Stimulated activated naive CD8-positive, alpha-beta T cell treated with anti-CD3 and anti-CD28 coated beads, Interleukin-15, Interleukin-2, amounts not matched to agents 100 ng/mL and 50 ng/mL, for 24 hours (primary cell): Measurements from ENCODE around the gene RAB3IP.

ENCODE experiments used
- H3K27ac Mint-ChIP-seq: one replicate; pipeline ENCODE4 v1.8.0; 2021; ENCODE audit warnings: mild to moderate bottlenecking, mixed read lengths
- H3K27me3 Mint-ChIP-seq: one replicate; pipeline ENCODE4 v1.8.0; 2021; ENCODE audit warnings: mixed read lengths
- H3K36me3 Mint-ChIP-seq: one replicate; pipeline ENCODE4 v1.8.0; 2021; ENCODE audit warnings: low read depth, mixed read lengths
- H3K4me1 Mint-ChIP-seq: one replicate; pipeline ENCODE4 v1.8.0; 2021; ENCODE audit warnings: low read depth, mixed read lengths
- H3K4me3 Mint-ChIP-seq: one replicate; pipeline ENCODE4 v1.8.0; 2021; ENCODE audit warnings: mild to moderate bottlenecking, mixed read lengths
- H3K9me3 Mint-ChIP-seq: one replicate; pipeline ENCODE4 v1.8.0; 2021; ENCODE audit warnings: mixed read lengths

RAB3IP gene, protein sequence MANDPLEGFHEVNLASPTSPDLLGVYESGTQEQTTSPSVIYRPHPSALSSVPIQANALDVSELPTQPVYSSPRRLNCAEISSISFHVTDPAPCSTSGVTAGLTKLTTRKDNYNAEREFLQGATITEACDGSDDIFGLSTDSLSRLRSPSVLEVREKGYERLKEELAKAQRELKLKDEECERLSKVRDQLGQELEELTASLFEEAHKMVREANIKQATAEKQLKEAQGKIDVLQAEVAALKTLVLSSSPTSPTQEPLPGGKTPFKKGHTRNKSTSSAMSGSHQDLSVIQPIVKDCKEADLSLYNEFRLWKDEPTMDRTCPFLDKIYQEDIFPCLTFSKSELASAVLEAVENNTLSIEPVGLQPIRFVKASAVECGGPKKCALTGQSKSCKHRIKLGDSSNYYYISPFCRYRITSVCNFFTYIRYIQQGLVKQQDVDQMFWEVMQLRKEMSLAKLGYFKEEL

DNA sequence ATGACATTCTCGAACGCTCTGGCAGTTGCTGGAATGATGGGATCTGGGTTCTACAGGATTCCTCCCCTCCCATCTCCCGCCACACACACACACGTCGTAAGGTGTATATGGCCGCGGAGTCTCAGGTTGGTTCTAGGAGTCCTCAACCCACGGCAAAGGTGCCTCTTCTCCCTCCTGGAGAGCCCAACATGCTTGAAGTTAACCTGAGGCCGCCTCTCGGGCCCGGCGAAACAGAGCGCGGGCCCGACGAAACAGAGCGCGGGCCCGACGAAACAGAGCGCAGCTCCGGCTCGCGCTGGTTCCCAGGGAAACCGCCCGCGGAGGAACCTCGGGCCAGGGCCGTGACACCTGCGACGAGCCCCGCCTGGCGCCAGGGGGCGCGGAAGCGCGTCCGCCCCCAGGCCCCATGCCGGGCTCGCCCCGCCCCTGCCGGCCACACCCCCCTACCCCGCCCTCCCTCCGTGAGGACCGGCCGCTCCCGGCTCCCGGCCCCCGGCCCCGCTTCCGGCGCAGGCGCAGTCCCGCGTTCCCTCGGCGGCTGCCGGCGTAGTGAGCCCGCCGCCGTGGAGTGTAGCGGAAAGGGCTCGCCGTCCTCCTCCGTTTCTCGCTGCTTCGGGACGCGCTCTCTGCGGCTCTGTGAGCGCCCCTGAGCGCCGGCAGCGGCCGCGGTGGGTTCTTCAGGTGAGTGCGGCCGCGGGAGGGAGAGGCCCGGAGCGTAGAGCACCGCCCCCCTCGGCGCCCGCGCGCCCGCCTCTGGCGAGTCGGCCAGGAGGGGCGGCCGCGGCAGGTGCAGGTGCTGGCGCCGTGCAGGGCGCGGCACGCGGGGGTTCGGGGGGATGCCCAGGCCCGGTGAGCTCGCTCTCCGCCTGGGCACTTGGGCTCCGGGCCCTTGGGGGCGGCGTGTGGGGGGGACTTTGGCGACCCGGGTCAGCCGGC is at the start of gene RAB3IP:
Gene RAB3IP (plus strand): TSS at position 510 of the 936 bp plus-strand sequence. CDS start 16,549 bp downstream, outside the sequence.
- Mint-ChIP-seq H3K4me3 (peak within 1 kb of the TSS; percentile 87), H3K36me3 (no peaks in the 10 kb centered on the region), H3K27me3 (peaks cover 17% of the 10 kb centered on the region), H3K27ac (peak within 1 kb of the TSS; percentile 59), H3K9me3 (no peaks in the 10 kb centered on the region), H3K4me1 (peaks cover 23% of the 10 kb centered on the region)

DNA sequence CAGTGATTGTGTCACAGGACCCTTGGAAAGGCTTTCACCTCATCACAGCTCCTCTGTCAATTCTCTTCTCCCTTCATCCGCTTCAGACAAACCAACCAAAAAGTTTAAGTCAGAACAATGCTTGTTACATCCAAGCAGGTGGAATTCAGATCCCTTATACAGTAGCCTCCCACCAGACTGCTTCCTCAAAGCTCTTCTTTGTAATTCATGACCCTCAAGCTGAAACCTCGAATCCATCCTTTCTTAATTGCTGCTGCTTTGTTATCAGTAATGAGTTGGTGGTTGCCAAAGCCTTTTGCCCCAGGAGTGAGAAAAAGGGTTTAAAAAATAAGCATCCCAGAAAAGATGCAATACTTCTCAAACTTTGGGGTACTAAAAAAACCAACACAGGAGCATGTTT is 49.0 kb upstream of the RAB3IP start:
- Mint-ChIP-seq H3K36me3 (no peaks in the 10 kb centered on the region), H3K27ac (no peak overlapping the region), H3K27me3 (peaks cover 12% of the 10 kb centered on the region), H3K4me1 (peaks cover 9% of the 10 kb centered on the region), H3K9me3 (no peaks in the 10 kb centered on the region), H3K4me3 (no peak overlapping the region)

DNA sequence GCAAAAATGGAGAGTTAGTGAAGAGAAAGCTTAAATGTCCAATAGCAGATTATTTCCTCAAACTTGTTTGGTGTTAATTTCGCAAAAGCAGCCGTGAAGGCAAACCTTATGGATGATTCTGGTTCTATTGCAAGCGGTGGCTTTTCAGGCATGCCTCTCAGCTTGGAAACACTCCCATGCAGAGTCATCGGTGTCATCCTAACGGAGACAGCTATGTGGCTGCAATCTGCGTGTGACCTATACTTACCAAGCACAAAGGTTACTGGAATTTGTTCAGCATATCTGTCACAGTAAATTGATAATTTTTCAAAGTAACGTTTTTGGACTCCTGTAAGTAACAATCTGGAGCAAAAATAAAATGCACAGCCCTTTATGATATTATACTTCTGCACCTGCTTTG is 44.5 kb upstream of the RAB3IP start:
- peaks cover 6% of the 10 kb centered on the region for H3K4me1 Mint-ChIP-seq
- no peaks in the 10 kb centered on the region for H3K36me3 Mint-ChIP-seq
- H3K27me3 Mint-ChIP-seq: peaks cover 8% of the 10 kb centered on the region
- no peaks in the 10 kb centered on the region for H3K9me3 Mint-ChIP-seq
- no peak overlapping the region for H3K4me3 Mint-ChIP-seq
- no peak overlapping the region for H3K27ac Mint-ChIP-seq

DNA sequence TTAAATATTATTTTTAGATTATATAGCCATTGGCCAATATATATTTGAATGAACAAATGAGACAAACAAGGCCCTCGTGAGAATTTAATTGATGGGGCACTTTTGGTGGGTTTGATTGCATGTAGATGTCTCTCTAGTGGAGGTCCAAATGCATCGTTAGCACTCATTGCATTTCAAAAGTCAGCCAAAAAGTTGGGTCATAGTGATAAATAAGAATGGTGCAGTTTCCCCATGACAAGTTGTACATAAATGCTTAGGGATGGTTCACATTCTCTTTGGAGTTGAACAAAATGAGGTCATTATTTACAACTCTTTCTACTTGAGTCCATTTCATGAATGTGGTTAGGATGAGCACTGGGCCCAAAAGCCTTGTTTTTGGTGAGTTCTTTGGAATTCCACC is 40.6 kb upstream of the RAB3IP start:
- Mint-ChIP-seq H3K36me3 (no peaks in the 10 kb centered on the region), H3K27ac (no peak overlapping the region), H3K9me3 (no peaks in the 10 kb centered on the region), H3K27me3 (peaks cover 8% of the 10 kb centered on the region), H3K4me1 (no peaks in the 10 kb centered on the region), H3K4me3 (no peak overlapping the region)

DNA sequence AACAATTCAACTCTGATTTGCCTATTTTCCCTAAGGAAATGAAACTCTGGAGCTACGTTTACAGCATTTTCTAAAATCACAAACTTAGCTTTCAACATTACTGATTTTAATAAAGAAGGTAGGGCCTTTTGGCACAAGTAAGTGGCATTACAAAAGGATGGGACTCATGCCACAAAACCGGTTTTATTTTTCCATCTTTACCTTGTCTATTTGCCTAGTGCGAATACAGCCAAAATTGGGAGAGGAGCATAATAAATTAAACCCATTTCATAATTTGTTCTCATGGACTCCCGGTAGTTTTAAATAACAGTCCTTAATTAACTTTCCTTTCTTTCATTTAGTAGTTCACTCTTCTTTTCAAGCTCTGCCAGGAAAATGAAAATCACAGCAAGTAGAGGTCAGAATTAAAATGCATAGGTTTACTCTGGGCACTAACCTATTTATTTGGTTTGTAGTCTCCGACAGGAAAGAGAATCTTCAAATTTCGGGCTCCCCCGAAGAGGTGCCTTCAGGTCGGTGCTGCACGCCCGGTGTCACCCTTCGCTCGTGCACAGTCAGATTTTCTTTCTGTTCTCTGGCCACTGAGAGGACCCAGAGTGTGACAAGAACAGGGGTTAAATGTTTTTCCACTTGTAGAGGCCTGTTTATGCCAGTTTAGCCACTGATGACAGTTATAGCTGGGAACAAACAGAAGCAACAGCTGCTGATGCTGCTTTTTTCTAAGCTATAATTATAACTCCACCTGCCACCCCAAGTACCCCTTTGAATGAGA is 39.7 kb upstream of the RAB3IP start, which contains the start of gene BEST3:
Gene BEST3 (minus strand): TSS at position 535 of the 772 bp plus-strand sequence. CDS start 1,505 bp downstream, outside the sequence.
- no peaks in the 10 kb centered on the region for H3K4me1 Mint-ChIP-seq
- no peak within 1 kb of the TSS for H3K27ac Mint-ChIP-seq
- H3K9me3 Mint-ChIP-seq: no peaks in the 10 kb centered on the region
- H3K36me3 Mint-ChIP-seq: no peaks in the 10 kb centered on the region
- H3K4me3 Mint-ChIP-seq: peak within 1 kb of the TSS; percentile 17
- peaks cover 8% of the 10 kb centered on the region for H3K27me3 Mint-ChIP-seq

DNA sequence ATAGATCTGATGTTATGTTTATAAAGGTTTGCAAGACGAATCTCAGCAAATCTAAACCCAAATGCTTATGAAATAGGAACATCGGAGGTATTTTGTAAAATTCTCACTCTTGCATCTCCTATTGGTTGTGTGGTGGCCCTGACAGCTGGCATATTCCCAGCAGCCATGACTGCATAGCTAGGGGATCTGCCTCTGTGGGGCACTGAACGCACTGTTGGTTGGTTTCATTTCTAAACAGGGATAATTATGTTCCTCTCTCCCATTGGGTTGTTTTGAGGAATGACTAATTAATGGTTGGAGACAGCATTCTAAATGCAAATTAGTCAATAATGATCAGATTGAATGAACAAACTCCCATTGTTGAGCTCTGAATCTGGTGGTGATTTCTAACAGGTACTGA is 36.8 kb upstream of the RAB3IP start:
- no peaks in the 10 kb centered on the region for H3K4me1 Mint-ChIP-seq
- no peak overlapping the region for H3K4me3 Mint-ChIP-seq
- peaks cover 16% of the 10 kb centered on the region for H3K27me3 Mint-ChIP-seq
- H3K36me3 Mint-ChIP-seq: no peaks in the 10 kb centered on the region
- no peak overlapping the region for H3K27ac Mint-ChIP-seq
- H3K9me3 Mint-ChIP-seq: no peaks in the 10 kb centered on the region

DNA sequence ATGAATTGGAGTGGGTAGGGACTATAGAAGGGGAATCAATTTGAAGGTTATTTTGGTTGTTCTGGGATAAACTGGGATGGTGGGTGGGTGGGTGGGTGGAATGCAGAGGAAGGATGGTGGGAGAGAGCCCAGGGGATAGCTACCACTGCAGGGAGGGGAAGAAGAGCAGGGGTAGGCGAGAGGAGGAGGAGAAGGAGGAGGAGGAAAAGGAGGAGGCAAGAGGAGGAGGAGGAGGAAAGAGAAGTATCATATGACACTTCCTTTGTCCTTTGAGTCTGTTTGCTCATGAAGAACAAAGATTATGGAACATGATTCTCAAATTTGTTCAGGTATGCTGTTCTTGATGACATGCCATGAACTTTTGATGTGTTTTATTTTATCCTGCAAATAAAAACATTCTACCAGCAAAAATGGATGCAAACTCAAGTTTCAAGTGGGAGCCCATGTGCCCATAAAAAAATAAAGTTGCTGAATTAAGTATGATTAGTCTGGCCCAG is 35.5 kb upstream of the RAB3IP start:
- no peaks in the 10 kb centered on the region for H3K4me1 Mint-ChIP-seq
- H3K4me3 Mint-ChIP-seq: no peak overlapping the region
- H3K27me3 Mint-ChIP-seq: peaks cover 16% of the 10 kb centered on the region
- no peak overlapping the region for H3K27ac Mint-ChIP-seq
- H3K9me3 Mint-ChIP-seq: no peaks in the 10 kb centered on the region
- no peaks in the 10 kb centered on the region for H3K36me3 Mint-ChIP-seq

DNA sequence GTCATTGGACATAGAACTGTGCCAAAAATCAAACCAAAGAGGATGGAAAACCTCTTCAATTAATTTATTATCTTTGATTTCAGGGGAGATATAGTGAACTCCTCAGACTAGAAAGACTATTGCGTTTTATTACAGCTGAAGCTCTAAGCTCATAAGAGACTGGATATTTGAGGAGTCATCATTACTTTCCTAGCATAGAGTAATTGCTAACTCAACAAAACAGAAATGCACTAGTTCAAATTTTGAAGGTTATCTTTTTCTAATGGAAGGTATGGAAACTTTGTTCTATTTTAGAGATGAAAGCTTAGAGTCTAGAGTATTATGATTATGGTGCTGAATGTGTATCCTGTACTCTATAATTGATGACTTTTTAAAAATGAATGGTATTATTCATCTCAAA is 34.3 kb upstream of the RAB3IP start:
- no peak overlapping the region for H3K27ac Mint-ChIP-seq
- H3K36me3 Mint-ChIP-seq: no peaks in the 10 kb centered on the region
- no peak overlapping the region for H3K4me3 Mint-ChIP-seq
- H3K27me3 Mint-ChIP-seq: peaks cover 16% of the 10 kb centered on the region
- H3K9me3 Mint-ChIP-seq: no peaks in the 10 kb centered on the region
- H3K4me1 Mint-ChIP-seq: no peaks in the 10 kb centered on the region

DNA sequence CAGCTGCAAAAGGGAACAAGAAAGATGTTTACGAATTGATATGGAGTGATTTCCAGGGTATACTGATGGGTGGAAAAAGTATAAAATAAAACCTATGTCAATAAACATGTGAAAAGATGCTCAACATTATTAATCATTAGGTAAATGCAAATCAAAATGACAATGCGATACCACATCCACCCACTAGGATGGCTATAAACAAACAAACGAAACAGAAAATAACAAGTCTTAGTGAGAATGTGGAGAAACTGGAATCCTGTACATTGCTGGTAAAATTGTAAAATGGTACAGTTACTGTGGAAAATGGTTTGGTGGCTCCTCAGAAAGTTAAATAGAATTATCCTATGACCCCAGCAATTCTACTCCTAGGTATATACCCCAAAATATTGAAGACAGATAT is 30.0 kb upstream of the RAB3IP start:
- Mint-ChIP-seq H3K4me3 (no peak overlapping the region), H3K4me1 (no peaks in the 10 kb centered on the region), H3K9me3 (no peaks in the 10 kb centered on the region), H3K27ac (no peak overlapping the region), H3K36me3 (no peaks in the 10 kb centered on the region), H3K27me3 (peaks cover 19% of the 10 kb centered on the region)

DNA sequence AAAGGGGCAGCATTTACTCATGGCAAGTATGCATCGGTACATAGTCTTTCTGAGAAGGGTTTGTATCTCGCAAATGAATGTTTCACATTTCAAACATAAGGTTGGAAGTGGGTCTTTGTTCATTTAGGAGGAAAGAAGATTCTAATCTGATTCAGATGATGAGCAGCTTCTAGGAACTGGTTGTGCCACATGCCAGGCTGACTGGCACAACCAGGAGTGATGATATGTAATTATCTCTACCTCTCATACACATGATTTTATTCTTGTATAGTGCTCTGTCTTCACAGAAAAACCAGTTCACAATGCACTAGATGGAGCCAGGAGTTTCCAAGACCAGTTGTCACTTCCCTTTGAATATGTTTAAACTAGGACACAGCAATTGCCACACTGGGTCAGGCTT is 25.8 kb upstream of the RAB3IP start:
- H3K4me1 Mint-ChIP-seq: no peaks in the 10 kb centered on the region

DNA sequence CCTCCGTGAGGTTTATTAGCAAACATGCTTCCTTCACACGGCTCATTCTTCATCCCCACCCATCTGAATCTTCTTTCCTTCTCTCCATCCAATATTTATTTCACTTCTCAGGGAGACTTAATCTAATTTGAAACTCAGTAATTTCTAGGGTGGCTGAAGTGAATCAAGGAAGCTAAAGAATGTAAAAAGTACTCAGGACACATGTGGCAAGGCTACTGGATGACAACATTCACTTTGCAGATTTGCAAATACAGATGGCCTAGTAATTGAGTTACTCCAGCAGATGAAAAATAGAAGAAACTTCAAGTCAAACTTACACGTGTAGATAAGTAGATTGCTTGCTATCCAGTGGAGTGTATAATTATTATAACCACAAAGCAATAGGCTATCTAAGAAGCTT is 24.1 kb upstream of the RAB3IP start:
- no peaks in the 10 kb centered on the region for H3K9me3 Mint-ChIP-seq
- no peaks in the 10 kb centered on the region for H3K4me1 Mint-ChIP-seq
- no peak overlapping the region for H3K4me3 Mint-ChIP-seq
- no peak overlapping the region for H3K27ac Mint-ChIP-seq
- no peaks in the 10 kb centered on the region for H3K36me3 Mint-ChIP-seq
- peaks cover 18% of the 10 kb centered on the region for H3K27me3 Mint-ChIP-seq

More for the DNA sequence above, 25.8 kb upstream of the RAB3IP start:
- no peak overlapping the region for H3K27ac Mint-ChIP-seq
- H3K4me3 Mint-ChIP-seq: no peak overlapping the region
- H3K9me3 Mint-ChIP-seq: no peaks in the 10 kb centered on the region
- no peaks in the 10 kb centered on the region for H3K36me3 Mint-ChIP-seq
- peaks cover 18% of the 10 kb centered on the region for H3K27me3 Mint-ChIP-seq

DNA sequence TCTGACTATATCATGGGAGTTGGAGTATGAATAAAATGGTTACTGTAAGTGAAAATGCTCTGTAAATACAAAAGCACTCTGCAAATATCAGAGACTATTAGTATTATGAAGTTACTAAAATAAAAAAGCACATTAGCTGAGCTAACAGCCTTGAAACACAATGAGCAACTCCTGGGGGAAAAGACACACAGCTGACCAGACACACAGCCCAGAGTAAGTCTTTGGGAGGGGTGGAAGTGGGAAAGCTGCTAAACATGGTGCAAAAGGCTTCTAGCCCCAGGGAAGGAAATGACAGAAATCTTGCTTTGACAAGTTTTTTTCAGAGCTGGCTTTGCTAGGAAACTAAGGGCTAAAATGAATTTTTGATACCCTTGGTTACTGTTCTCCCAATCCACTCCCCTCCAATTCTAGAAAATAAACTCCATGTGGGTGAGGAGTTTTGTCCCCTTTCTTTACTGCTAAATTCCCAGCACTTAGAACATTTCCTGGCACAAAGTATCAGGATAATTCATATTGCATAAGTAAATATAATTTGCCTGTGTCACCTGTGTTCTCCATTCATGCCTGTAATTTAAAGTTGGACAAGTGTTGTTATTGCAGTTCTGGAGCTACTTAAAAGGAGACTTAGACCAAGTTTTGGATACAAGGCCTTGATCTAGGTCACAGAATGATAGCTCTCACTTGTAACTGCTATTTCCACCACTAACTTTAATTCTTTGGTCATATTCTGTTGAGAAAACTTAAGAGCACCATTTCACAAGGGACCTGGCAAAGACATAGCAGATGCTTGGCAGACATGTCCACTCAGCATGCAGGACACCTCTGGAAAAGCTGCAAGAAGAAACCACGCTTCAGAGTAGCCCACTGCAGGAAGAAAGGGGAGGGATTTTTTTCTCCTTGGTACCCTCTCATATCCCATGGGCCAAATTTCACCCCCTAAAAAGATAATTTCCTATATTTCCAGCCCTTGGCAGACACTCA is 19.0 kb upstream of the RAB3IP start:
- H3K36me3 Mint-ChIP-seq: no peaks in the 10 kb centered on the region
- peaks cover under 1% of the 10 kb centered on the region for H3K9me3 Mint-ChIP-seq
- no peaks in the 10 kb centered on the region for H3K4me1 Mint-ChIP-seq
- H3K27ac Mint-ChIP-seq: no peak overlapping the region
- no peak overlapping the region for H3K4me3 Mint-ChIP-seq
- peaks cover 20% of the 10 kb centered on the region for H3K27me3 Mint-ChIP-seq

DNA sequence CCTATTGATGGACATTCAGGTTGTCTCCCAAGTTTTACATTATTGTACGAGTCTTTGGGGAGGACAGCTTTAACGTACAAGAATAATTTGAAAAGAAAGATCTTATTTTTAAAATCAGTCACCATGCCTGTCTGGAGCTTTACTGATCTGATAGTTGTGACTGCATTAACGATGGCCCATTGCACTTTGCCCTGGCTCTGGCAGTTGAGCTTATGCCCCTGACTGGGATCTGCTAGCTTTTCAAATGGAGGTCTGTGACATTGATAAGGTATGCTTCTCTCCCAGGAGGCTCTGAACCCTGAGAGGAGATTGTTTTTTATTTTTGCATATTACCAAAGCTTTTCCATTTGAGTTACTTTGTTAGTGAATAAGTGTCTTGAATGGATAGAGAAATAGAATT is 17.9 kb upstream of the RAB3IP start:
- H3K27me3 Mint-ChIP-seq: peaks cover 22% of the 10 kb centered on the region
- no peaks in the 10 kb centered on the region for H3K4me1 Mint-ChIP-seq
- H3K4me3 Mint-ChIP-seq: no peak overlapping the region
- H3K9me3 Mint-ChIP-seq: peaks cover 7% of the 10 kb centered on the region
- no peaks in the 10 kb centered on the region for H3K36me3 Mint-ChIP-seq
- no peak overlapping the region for H3K27ac Mint-ChIP-seq
